Gastrocnemius medialis (tissue), 4 donors: ENCODE data around the gene UMOD. TPM values are rescaled to one million over a fixed set of nuclear protein-coding genes. Genes with fewer than 3 reads are reported as not detected.

ENCODE experiments used
- ATAC-seq, 2 donors: fragments of 150-250 bp; one replicate each; pipeline ENCODE4 v1.9.1; 2016
- DNase-seq, 2 donors: peaks; one replicate each; pipeline ENCODE4 v3.0.0-alpha.2; 2019
- H3K27ac ChIP-seq, 4 donors: fragments of 200-600 bp; sonication (generic); 1 replicate in 1 of 4; 2 replicates in 3 of 4; pipeline ENCODE4 v1.5.1; 2016 to 2018; ENCODE audit warnings: mild to moderate bottlenecking in 2 of 4, moderate library complexity in 1 of 4
- H3K27me3 ChIP-seq, 3 donors: fragments of 200-600 bp; sonication (generic) in 2 of 3; 1 replicate in 1 of 3; 2 replicates in 2 of 3; pipeline versions ENCODE4 v1.5.1 to v1.6.0; 2016 to 2019; ENCODE audit warnings: mild to moderate bottlenecking in 1 of 3, moderate library complexity in 1 of 3
- H3K36me3 ChIP-seq, 2 donors: fragments of 200-600 bp; sonication (generic) in 1 of 2; one replicate each; pipeline ENCODE4 v1.5.1; 2017 to 2018
- H3K4me1 ChIP-seq, 2 donors: fragments of 200-600 bp; sonication (generic) in 1 of 2; one replicate each; pipeline ENCODE4 v1.5.1; 2016 to 2017; ENCODE audit warnings: mild to moderate bottlenecking in 2 of 2
- H3K4me3 ChIP-seq, 4 donors: fragments of 200-600 bp; sonication (generic) in 3 of 4; 1 replicate in 1 of 4; 2 replicates in 3 of 4; pipeline ENCODE4 v1.5.1; 2016 to 2019; ENCODE audit warnings: mild to moderate bottlenecking in 2 of 4
- H3K9me3 ChIP-seq, 3 donors: fragments of 200-600 bp; sonication (generic) in 2 of 3; 1 replicate in 1 of 3; 2 replicates in 2 of 3; pipeline ENCODE4 v1.5.1; 2016 to 2019
- CTCF ChIP-seq, 5 experiments: fragments of 450-650 bp in 3 of 5; fragments of 200-600 bp in 2 of 5; sonication (generic) in 2 of 5; IDR thresholded peaks in 4 of 5; conservative IDR thresholded peaks in 1 of 5; 1 replicate in 4 of 5; 2 replicates in 1 of 5; pipeline ENCODE4 v1.5.1; 2016 to 2019; ENCODE audit warnings: antibody characterized with exemption in 5 of 5, mild to moderate bottlenecking in 3 of 5, moderate library complexity in 3 of 5
- POLR2A ChIP-seq, 2 donors: fragments of 450-650 bp; IDR thresholded peaks; one replicate each; pipeline ENCODE4 v1.6.1; 2017; ENCODE audit warnings: antibody characterized with exemption in 2 of 2, mild to moderate bottlenecking in 2 of 2, moderate library complexity in 2 of 2
- in situ Hi-C, 4 donors: fragments of 200-750 bp; cut with MboI; loops; one replicate each; pipeline versions ENCODE4 v1.15.0 to v1.8.0; 2017; ENCODE audit warnings: low sequenced_read_pairs in 4 of 4
- intact Hi-C: fragments of 100-400 bp; cut with DNase I; formaldehyde crosslinking; loops from one replicate; pipeline ENCODE4 v1.15.1; 2023; ENCODE audit warnings: low total_unique reads
- total RNA-seq, 4 donors: library from RNA; depleted of rRNA; stranded (reverse); fragments of >200 nt; gene quantifications; one replicate each; pipeline versions ENCODE4 v1.1.0 to v1.2.3, GENCODE V29; 2016

The UMOD gene
- total RNA-seq, 4 donors from 2014 or later = not detected

GRCh38 chr16:20383106-20384029, 30.9 kb upstream of the UMOD start:
- no peaks in the 10 kb centered on the region for H3K36me3 ChIP-seq
- no peak overlapping the region for H3K27ac ChIP-seq
- H3K9me3 ChIP-seq = no peaks in the 10 kb centered on the region
- in situ Hi-C loops = loop anchor here (5.0 to 25.0 kb wide), 2 partner anchors 471 kb away; no protein-coding TSS in a partner anchor
- intact Hi-C loops = loop anchor here (1.0 to 10.0 kb wide), 2 partner anchors 476 to 829 kb away; partner anchors contain the start of gene VPS35L
- ATAC-seq = peak in 1 of 2 donors; percentile 55
- peak in 1 of 2 donors; percentile 14 for DNase-seq
- no peak for TF ChIP-seq POLR2A (IDR thresholded peaks at IDR 0.05)
- TF ChIP-seq CTCF (IDR thresholded peaks at IDR 0.05 in 4 of 5, conservative IDR thresholded peaks at IDR 0.05 in 1 of 5) = peak in 4 of 5 experiments; percentile 27 to 62 (median 50)
- no peaks in the 10 kb centered on the region for H3K27me3 ChIP-seq
- H3K4me1 ChIP-seq = no peaks in the 10 kb centered on the region
- no peak overlapping the region for H3K4me3 ChIP-seq

GRCh38 chr16:20382202-20382948, 29.9 kb upstream of the UMOD start:
- no peak for DNase-seq

GRCh38 chr16:20380782-20381181, 28.3 kb upstream of the UMOD start:
- in situ Hi-C loops = loop anchor here (5.0 to 25.0 kb wide), 2 partner anchors 468 kb away; no protein-coding TSS in a partner anchor
- no peak overlapping the region for H3K4me3 ChIP-seq
- ATAC-seq = no peak
- intact Hi-C loops = loop anchor here (10.0 kb wide), 1 partner anchor 826 kb away; the partner anchor contains the start of gene VPS35L
- TF ChIP-seq POLR2A (IDR thresholded peaks at IDR 0.05) = no peak
- no peak for TF ChIP-seq CTCF (IDR thresholded peaks at IDR 0.05 in 4 of 5, conservative IDR thresholded peaks at IDR 0.05 in 1 of 5)
- H3K9me3 ChIP-seq = no peaks in the 10 kb centered on the region
- H3K27me3 ChIP-seq = no peaks in the 10 kb centered on the region
- no peak overlapping the region for H3K27ac ChIP-seq
- no peaks in the 10 kb centered on the region for H3K4me1 ChIP-seq
- no peak for DNase-seq
- H3K36me3 ChIP-seq = no peaks in the 10 kb centered on the region

More at GRCh38 chr16:20382202-20382948, 29.9 kb upstream of the UMOD start:
- Histone ChIP-seq H3K9me3 (no peaks in the 10 kb centered on the region), H3K27me3 (no peaks in the 10 kb centered on the region), H3K36me3 (no peaks in the 10 kb centered on the region), H3K27ac (no peak overlapping the region), H3K4me3 (no peak overlapping the region), H3K4me1 (no peaks in the 10 kb centered on the region)
- no peak for ATAC-seq
- no peak for TF ChIP-seq CTCF (IDR thresholded peaks at IDR 0.05 in 4 of 5, conservative IDR thresholded peaks at IDR 0.05 in 1 of 5)
- no peak for TF ChIP-seq POLR2A (IDR thresholded peaks at IDR 0.05)
- in situ Hi-C loops (loop anchor here (5.0 to 25.0 kb wide), 2 partner anchors 470 kb away; no protein-coding TSS in a partner anchor), intact Hi-C loops (loop anchor here (10.0 kb wide), 1 partner anchor 828 kb away; the partner anchor contains the start of gene VPS35L)

- in situ Hi-C loops = loop anchor here in 3 of 4 donors (25.0 kb wide), 1 partner anchor 465 kb away; no protein-coding TSS in a partner anchor
- no peak for DNase-seq
- no peak for ATAC-seq
- intact Hi-C loops = no loop called here
- no peak for TF ChIP-seq CTCF (IDR thresholded peaks at IDR 0.05 in 4 of 5, conservative IDR thresholded peaks at IDR 0.05 in 1 of 5)
- no peak for TF ChIP-seq POLR2A (IDR thresholded peaks at IDR 0.05)
- Histone ChIP-seq H3K4me1 (no peaks in the 10 kb centered on the region), H3K27me3 (peaks cover 0 to 3% (median 0%) of the 10 kb centered on the region in 3 donors), H3K9me3 (no peaks in the 10 kb centered on the region), H3K27ac (no peak overlapping the region), H3K4me3 (no peak overlapping the region), H3K36me3 (no peaks in the 10 kb centered on the region)
These were observed 24.7 kb upstream of the UMOD start for GRCh38 chr16:20377181-20377580.
